ENCODE results near the gene FBXO44.

The FBXO44 gene

DNA sequence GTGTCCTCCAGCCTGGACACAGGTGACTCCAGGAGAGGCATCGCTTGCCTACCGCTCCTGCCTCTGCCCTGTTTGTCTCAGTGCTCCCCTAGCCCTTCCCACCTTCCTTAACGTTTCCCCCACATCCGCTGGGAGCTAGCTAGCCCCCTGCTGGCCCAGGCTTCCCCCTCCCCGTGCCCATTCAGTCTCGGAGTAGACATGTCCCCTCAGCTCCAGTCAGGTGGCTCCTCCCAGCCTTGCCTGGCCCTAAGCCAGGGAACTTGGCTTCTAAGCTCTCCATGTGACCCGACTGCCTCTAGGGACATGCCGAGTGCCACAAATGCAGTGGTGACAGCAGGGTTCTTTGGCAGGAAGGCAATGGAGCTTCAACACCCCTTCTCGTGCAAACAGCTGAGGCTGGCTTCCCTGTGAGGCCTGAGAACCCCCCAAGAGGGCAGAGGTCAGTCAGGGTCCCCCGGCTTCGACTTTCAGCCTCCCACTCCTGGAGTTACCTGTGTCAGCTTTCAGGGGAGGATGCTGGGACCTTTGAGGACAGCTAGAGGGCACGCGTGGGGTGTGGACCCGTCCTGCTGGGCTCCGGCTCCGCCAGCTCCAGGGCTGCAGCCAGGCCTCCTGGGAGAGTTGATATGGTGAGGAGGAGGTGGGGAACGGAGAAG, 53.1 kb downstream of the FBXO44 start:
- H3K4me3 ChIP-seq (replicated peaks; ENCODE audit: insufficient read depth, low read length), result no peak overlapping the region
- DNase-seq (ENCODE audit: low read depth in 1 of 2, low spot score in 1 of 2), result no peak
- no peak for TF ChIP-seq SPI1 (IDR thresholded peaks at IDR 0.05; ENCODE audit: borderline replicate concordance, low read depth)
- TF ChIP-seq, protein P1, sequence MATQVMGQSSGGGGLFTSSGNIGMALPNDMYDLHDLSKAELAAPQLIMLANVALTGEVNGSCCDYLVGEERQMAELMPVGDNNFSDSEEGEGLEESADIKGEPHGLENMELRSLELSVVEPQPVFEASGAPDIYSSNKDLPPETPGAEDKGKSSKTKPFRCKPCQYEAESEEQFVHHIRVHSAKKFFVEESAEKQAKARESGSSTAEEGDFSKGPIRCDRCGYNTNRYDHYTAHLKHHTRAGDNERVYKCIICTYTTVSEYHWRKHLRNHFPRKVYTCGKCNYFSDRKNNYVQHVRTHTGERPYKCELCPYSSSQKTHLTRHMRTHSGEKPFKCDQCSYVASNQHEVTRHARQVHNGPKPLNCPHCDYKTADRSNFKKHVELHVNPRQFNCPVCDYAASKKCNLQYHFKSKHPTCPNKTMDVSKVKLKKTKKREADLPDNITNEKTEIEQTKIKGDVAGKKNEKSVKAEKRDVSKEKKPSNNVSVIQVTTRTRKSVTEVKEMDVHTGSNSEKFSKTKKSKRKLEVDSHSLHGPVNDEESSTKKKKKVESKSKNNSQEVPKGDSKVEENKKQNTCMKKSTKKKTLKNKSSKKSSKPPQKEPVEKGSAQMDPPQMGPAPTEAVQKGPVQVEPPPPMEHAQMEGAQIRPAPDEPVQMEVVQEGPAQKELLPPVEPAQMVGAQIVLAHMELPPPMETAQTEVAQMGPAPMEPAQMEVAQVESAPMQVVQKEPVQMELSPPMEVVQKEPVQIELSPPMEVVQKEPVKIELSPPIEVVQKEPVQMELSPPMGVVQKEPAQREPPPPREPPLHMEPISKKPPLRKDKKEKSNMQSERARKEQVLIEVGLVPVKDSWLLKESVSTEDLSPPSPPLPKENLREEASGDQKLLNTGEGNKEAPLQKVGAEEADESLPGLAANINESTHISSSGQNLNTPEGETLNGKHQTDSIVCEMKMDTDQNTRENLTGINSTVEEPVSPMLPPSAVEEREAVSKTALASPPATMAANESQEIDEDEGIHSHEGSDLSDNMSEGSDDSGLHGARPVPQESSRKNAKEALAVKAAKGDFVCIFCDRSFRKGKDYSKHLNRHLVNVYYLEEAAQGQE (IDR thresholded peaks at IDR 0.05; ENCODE audit: insufficient replicate concordance, low read depth), result no peak
- TF ChIP-seq GABPA (IDR thresholded peaks at IDR 0.05; ENCODE audit: low read depth), result no peak
- TF ChIP-seq, protein P2, sequence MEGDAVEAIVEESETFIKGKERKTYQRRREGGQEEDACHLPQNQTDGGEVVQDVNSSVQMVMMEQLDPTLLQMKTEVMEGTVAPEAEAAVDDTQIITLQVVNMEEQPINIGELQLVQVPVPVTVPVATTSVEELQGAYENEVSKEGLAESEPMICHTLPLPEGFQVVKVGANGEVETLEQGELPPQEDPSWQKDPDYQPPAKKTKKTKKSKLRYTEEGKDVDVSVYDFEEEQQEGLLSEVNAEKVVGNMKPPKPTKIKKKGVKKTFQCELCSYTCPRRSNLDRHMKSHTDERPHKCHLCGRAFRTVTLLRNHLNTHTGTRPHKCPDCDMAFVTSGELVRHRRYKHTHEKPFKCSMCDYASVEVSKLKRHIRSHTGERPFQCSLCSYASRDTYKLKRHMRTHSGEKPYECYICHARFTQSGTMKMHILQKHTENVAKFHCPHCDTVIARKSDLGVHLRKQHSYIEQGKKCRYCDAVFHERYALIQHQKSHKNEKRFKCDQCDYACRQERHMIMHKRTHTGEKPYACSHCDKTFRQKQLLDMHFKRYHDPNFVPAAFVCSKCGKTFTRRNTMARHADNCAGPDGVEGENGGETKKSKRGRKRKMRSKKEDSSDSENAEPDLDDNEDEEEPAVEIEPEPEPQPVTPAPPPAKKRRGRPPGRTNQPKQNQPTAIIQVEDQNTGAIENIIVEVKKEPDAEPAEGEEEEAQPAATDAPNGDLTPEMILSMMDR (IDR thresholded peaks at IDR 0.05; ENCODE audit: insufficient read depth, low read length), result no peak
- TF ChIP-seq POLR2AphosphoS5 (IDR thresholded peaks at IDR 0.05; ENCODE audit: low read depth), result no peak
- H3K27ac ChIP-seq (replicated peaks), result no peak overlapping the region
- H3K27me3 ChIP-seq (ENCODE audit: insufficient read depth, poor library complexity, severe bottlenecking), result no peaks in the 10 kb centered on the region

DNA sequence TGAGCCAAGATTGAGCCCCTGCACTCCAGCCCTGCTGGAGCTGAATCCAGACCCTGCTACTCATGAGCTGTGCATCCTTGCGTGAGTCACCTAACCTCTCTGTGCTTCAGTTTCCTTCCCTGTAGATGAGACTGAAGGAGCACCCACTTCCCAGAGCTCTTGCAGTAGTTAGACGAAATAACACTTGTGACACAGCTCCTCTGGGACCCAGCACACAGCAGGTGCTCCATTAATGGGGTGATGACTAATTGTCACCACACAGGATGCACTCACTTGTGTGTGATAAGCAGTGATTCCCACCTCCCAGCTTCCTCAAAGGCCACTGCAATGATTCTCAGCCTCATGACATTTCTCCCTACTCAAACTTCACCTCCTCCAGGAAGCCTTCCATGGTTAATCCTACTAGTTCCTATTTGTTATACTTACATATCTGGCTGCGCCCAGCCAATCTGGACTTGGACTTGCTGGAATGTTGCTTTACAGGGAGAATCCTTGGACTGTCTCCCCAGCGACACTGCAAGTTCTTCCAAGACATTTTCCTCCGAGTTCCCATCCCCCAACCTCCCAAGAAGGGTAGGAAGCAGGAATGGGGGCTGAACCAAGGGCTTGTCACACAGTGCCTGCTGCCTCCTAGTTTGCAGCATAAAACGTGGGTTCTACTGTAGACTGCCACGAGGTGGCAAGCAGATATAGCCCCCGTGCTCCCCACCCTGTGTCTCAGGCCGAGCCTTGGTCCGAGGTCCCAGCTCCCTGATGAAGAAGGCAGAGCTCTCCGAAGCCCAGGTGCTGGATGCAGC, 54.1 kb downstream of the FBXO44 start:
- no peak for DNase-seq (ENCODE audit: low read depth in 1 of 2, low spot score in 1 of 2)
- TF ChIP-seq, protein P1 (IDR thresholded peaks at IDR 0.05; ENCODE audit: insufficient replicate concordance, low read depth), result no peak
- no peak for TF ChIP-seq SPI1 (IDR thresholded peaks at IDR 0.05; ENCODE audit: borderline replicate concordance, low read depth)
- TF ChIP-seq, protein P2 (IDR thresholded peaks at IDR 0.05; ENCODE audit: insufficient read depth, low read length), result no peak
- no peak for TF ChIP-seq POLR2AphosphoS5 (IDR thresholded peaks at IDR 0.05; ENCODE audit: low read depth)
- no peak for TF ChIP-seq GABPA (IDR thresholded peaks at IDR 0.05; ENCODE audit: low read depth)
- no peaks in the 10 kb centered on the region for H3K27me3 ChIP-seq (ENCODE audit: insufficient read depth, poor library complexity, severe bottlenecking)
- H3K27ac ChIP-seq (replicated peaks), result no peak overlapping the region
- no peak overlapping the region for H3K4me3 ChIP-seq (replicated peaks; ENCODE audit: insufficient read depth, low read length)

DNA sequence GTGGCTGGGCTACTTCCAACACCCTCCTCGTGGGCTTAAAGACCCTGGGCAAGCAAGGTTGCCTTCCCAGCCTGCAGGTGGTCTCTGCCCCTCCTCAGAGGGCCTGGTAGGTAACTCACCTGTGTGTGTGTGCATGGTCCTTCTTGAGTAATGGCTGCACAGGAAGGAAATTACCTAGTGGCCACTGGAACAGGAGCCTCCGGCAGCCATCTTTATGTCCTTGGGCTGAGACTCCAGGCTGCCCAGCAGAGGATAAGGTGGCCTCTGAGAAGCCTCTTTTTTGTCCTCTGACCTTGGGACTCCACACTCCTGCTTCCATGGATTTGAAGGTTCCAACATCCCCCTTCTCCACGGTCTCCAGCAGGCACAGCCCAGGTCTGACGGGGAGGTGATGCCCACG, 56.8 kb downstream of the FBXO44 start:
- H3K4me3 ChIP-seq (replicated peaks; ENCODE audit: insufficient read depth, low read length), result no peak overlapping the region
- no peak overlapping the region for H3K27ac ChIP-seq (replicated peaks)
- H3K27me3 ChIP-seq (ENCODE audit: insufficient read depth, poor library complexity, severe bottlenecking), result no peaks in the 10 kb centered on the region
- TF ChIP-seq POLR2AphosphoS5 (IDR thresholded peaks at IDR 0.05; ENCODE audit: low read depth) (no peak), SPI1 (IDR thresholded peaks at IDR 0.05; ENCODE audit: borderline replicate concordance, low read depth) (no peak)
- TF ChIP-seq, protein P2 (IDR thresholded peaks at IDR 0.05; ENCODE audit: insufficient read depth, low read length), result no peak
- no peak for DNase-seq (ENCODE audit: low read depth in 1 of 2, low spot score in 1 of 2)

Data from HL-60 (cell line).